ENCODE results near the gene GNB5. TPM values are rescaled to one million over a fixed set of nuclear protein-coding genes. Genes with fewer than 3 reads are reported as not detected.

The GNB5 gene
- total RNA-seq, 1 experiment from 2014 or later: 26.0 TPM

- H3K79me2 ChIP-seq (ENCODE audit: low read depth): no peaks in the 10 kb centered on the region
- no peak overlapping the region for H3K27ac ChIP-seq
- H3K9me3 ChIP-seq (ENCODE audit: insufficient read depth, low read depth): no peaks in the 10 kb centered on the region
- ChIA-PET POLR2A (ENCODE audit: unreplicated experiment) (no interaction called here), CTCF (no interaction called here)
- H3K9me2 ChIP-seq (ENCODE audit: insufficient read depth): no peaks in the 10 kb centered on the region
- H3K4me1 ChIP-seq (replicated peaks; ENCODE audit: insufficient read depth): no peaks in the 10 kb centered on the region
- no peaks in the 10 kb centered on the region for H4K20me1 ChIP-seq (ENCODE audit: insufficient read depth)
- no TSS peak for BruUV-seq (replicated peaks)
- H3K4me2 ChIP-seq: no peak overlapping the region
- H3F3A ChIP-seq (ENCODE audit: insufficient read depth, low read depth): no peaks in the 10 kb centered on the region
- H3K27me3 ChIP-seq (ENCODE audit: insufficient read depth, low read depth): no peaks in the 10 kb centered on the region
- no peak for DNase-seq
- intact Hi-C loops (cut with micrococcal nuclease; ENCODE audit: unreplicated experiment): no loop called here
- TF ChIP-seq EZH2 (IDR thresholded peaks at IDR 0.05; ENCODE audit: low read depth) (no peak), CTCF (conservative IDR thresholded peaks at IDR 0.05) (no peak)
- H2AFZ ChIP-seq: no peak overlapping the region
- no peak overlapping the region for H3K4me3 ChIP-seq
- no peaks in the 10 kb centered on the region for H3K36me3 ChIP-seq (ENCODE audit: low read depth)
Observed at GRCh38 chr15:52113235-52113634, 78.0 kb downstream of the GNB5 start.

- H3K4me2 ChIP-seq: no peak overlapping the region
- CTCF ChIA-PET: no interaction called here
Observed at GRCh38 chr15:52112203-52112750, 78.9 kb downstream of the GNB5 start.

GRCh38 chr15:52111517-52112202 is 79.5 kb downstream of the GNB5 start:
- POLR2A ChIA-PET (ENCODE audit: unreplicated experiment): interaction anchor here (0.6 kb wide), 1 partner anchor 17 kb away, joined by 4 read pairs; no protein-coding TSS in a partner anchor
- H3K9me3 ChIP-seq (ENCODE audit: insufficient read depth, low read depth): no peaks in the 10 kb centered on the region
- no peak overlapping the region for H2AFZ ChIP-seq
- no peaks in the 10 kb centered on the region for H3K36me3 ChIP-seq (ENCODE audit: low read depth)
- no peak for DNase-seq
- H3K4me3 ChIP-seq: no peak overlapping the region
- no peaks in the 10 kb centered on the region for H3K4me1 ChIP-seq (replicated peaks; ENCODE audit: insufficient read depth)
- intact Hi-C loops (cut with micrococcal nuclease; ENCODE audit: unreplicated experiment): no loop called here
- no peak overlapping the region for H3K4me2 ChIP-seq
- no peak overlapping the region for H3K27ac ChIP-seq
- no peaks in the 10 kb centered on the region for H3F3A ChIP-seq (ENCODE audit: insufficient read depth, low read depth)
- H3K27me3 ChIP-seq (ENCODE audit: insufficient read depth, low read depth): no peaks in the 10 kb centered on the region
- no peaks in the 10 kb centered on the region for H3K79me2 ChIP-seq (ENCODE audit: low read depth)
- no peaks in the 10 kb centered on the region for H4K20me1 ChIP-seq (ENCODE audit: insufficient read depth)
- CTCF ChIA-PET: no interaction called here
- H3K9me2 ChIP-seq (ENCODE audit: insufficient read depth): no peaks in the 10 kb centered on the region
- TF ChIP-seq CTCF (conservative IDR thresholded peaks at IDR 0.05) (no peak), EZH2 (IDR thresholded peaks at IDR 0.05; ENCODE audit: low read depth) (no peak)
- no TSS peak for BruUV-seq (replicated peaks)

More at GRCh38 chr15:52112203-52112750, 78.9 kb downstream of the GNB5 start:
- POLR2A ChIA-PET (ENCODE audit: unreplicated experiment): interaction anchor here (0.6 kb wide), 1 partner anchor 18 kb away, joined by 4 read pairs; no protein-coding TSS in a partner anchor
- Histone ChIP-seq H3K4me3 (no peak overlapping the region), H3K9me3 (ENCODE audit: insufficient read depth, low read depth) (no peaks in the 10 kb centered on the region), H3K9me2 (ENCODE audit: insufficient read depth) (no peaks in the 10 kb centered on the region), H3K36me3 (ENCODE audit: low read depth) (no peaks in the 10 kb centered on the region), H3F3A (ENCODE audit: insufficient read depth, low read depth) (no peaks in the 10 kb centered on the region), H3K27me3 (ENCODE audit: insufficient read depth, low read depth) (no peaks in the 10 kb centered on the region), H3K79me2 (ENCODE audit: low read depth) (no peaks in the 10 kb centered on the region), H4K20me1 (ENCODE audit: insufficient read depth) (no peaks in the 10 kb centered on the region), H3K4me1 (replicated peaks; ENCODE audit: insufficient read depth) (no peaks in the 10 kb centered on the region), H2AFZ (no peak overlapping the region), H3K27ac (no peak overlapping the region)
- no TSS peak for BruUV-seq (replicated peaks)
- peak in 1 of 2 experiments; percentile 29 for DNase-seq
- intact Hi-C loops (cut with micrococcal nuclease; ENCODE audit: unreplicated experiment): no loop called here
- no peak for TF ChIP-seq CTCF (conservative IDR thresholded peaks at IDR 0.05)
- no peak for TF ChIP-seq EZH2 (IDR thresholded peaks at IDR 0.05; ENCODE audit: low read depth)
